Activated CD8-positive, alpha-beta memory T cell treated with anti-CD3 and anti-CD28 coated beads for 36 hours (primary cell): ENCODE results near the gene AKAP6. TPM values are rescaled to one million over a fixed set of nuclear protein-coding genes. Genes with fewer than 3 reads are reported as not detected.

ENCODE experiments used
- CTCF ChIA-PET: fragments of 350-600 bp; sonication (Branson Sonifier 250); formaldehyde crosslinking; loops from one replicate; lab custom pipeline; 2021; ENCODE audit warnings: antibody characterized with exemption; lab: Charles Lee
- POLR2A ChIA-PET: fragments of 350-600 bp; sonication (Branson Sonifier 250); formaldehyde crosslinking; loops from one replicate; lab custom pipeline; 2021; ENCODE audit warnings: antibody characterized with exemption; lab: Charles Lee
- total RNA-seq, 2 experiments: library from RNA; stranded (reverse); gene quantifications; one replicate each; pipeline ENCODE4 v1.2.3, GENCODE V29; 2021

Gene AKAP6
- total RNA-seq, 2 experiments from 2014 or later, result 0.65 to 1.3 TPM

DNA sequence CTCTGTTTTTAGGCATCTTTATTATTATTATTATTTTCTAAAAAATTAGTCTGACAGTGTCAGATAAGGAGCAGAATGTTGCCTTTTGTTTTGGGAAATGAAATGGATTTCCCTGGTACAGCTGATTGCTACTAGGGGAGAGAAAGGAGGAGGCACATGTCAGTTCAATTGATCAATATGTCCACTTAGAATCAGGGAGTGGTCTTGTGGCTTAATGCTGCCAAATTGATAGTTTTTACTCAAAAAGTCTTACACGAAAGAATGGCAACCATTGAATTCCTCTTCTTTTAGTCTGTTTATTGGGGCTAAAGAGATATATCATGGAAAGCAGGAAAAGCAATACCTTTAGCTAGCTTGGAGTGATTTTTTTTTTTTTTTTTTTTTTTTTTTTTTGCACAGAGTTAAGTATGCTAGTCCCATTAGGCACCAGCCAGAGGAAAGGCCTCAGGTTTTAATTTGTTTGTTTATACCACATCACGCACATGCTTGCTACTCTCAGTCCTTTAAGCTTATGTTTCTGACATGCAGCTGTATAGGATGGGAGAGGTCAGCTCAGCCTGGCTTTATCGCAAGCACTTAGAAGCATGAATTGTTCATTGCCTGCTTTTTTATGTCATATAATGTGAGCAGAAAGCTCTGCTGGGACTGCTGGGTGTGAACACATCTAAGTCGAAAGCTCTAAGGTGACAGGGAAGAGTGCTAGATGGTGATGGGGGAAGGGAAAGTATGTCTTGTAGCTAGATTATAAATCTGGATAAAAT lies 1.4 kb downstream of the AKAP6 start:
- ChIA-PET POLR2A (no interaction called here), CTCF (no interaction called here)

DNA sequence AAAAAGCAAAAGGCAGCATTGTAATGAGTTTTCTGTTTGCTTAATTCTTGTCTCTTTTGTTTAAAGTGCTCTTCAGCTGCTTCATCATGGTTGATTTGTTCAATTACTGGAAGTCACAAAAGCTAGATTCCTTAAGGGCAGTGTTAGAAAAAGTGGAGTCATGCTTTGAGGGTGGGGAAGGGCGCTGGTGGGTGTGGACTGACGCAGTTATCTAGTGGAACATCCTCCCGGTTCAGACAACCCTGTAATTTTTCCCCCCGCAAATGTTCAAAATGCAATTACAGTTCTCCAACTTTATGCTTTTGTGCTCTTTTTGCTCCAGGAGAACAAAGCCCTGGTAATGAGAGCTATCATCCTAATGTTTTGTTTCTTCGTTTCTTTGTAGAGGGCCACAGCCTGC lies 2.1 kb downstream of the AKAP6 start:
- ChIA-PET CTCF (no interaction called here), POLR2A (no interaction called here)

DNA sequence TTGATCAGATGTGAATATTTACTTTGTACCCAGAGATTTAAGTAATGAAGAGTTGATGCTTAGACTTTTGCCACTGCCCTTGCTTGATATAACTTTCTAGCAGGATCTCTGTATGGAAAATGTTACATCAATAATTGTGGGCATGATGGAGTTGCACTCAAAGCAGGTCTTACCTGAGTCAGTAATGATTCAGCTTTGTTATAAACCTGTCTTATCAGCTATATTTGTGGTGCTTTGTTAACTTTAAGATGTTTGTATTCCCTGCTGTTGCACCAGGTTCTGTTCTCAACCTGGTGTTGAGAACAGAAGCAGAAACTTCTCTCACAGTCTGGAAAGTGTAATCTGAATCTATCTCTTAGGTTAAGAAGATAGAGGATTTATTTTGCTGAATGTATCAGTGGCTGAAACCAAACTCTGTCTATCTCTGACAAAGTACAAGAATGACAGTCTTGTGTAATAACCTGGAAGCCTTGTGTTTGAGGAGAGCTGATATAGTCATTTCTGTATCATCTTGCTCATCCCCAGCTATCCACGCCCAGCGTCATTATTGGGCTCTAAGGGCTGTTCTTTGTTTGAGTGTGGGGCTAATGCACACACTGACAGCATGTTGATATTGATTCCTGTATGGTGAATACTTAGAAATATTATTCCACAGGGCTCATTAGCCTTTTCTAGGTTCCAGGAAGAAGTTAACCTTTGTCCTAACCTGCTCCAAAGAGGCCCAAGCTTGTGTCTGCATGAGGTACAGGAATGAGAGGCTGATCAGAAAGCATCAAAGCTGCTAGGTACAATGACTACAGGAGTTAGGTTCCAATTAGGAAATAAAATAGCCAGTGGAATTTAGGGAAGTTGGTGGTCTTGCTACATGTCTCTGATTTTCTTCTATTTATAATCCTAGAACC lies 3.6 kb downstream of the AKAP6 start:
- ChIA-PET CTCF (no interaction called here), POLR2A (no interaction called here)

DNA sequence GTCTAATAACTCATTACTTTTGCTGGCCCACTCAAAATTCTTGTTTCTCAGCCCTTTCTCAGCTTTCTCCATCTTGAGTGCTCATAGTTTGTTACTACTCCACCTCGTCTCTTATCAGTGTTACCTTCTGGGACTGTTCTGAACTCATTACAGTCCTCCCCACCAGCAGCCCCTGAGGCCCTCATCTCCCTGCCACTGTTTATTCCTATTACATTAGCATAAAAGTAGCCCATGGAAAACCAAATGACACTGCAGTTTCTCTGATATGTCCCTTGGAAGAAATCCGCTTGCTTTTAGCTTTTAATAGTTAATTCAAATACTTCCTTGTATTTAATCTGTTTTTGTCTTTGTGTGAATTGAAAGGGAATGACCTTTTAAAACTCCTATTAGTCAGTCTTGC lies 7.6 kb downstream of the AKAP6 start:
- POLR2A ChIA-PET, result no interaction called here

DNA sequence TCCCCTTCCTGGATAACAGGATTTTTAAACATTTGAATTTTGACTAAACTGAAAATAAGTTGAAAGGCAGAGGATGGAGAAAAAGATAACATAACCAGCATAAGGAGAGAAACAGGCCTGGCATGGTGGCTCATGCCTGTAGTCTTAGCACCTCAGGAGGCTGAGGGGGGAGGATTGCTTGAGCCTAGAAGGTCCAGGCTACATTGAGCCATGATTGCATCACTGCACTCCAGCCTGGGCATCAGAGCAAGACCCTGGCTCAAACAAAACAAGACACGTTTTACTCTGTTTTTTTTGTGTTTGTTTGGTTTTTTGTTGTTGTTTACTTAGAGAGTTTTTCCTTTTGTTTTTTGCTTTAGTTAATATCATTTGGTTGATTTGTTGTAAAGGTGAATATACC lies 8.7 kb downstream of the AKAP6 start:
- CTCF ChIA-PET, result no interaction called here
- POLR2A ChIA-PET, result no interaction called here

More for the DNA sequence above, 7.6 kb downstream of the AKAP6 start:
- CTCF ChIA-PET, result no interaction called here

DNA sequence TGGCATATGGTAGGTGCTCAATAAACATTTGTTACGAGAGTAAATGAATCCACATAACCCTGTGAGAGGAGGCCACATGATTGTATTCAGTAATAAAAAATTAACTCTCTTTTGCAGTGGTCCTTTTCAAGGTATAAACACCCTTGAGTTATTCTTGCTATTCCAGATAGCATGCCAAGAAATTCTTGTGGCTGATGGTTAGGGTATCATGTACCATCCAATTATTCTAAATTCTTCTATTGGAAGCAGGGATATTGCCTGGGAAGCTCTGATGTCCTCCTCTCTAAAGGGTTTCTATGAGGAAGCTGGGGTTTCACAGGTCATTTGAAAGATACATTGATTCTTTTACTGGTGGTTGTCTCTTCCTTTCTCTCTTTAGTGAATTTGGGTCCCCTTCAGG lies 10.1 kb downstream of the AKAP6 start:
- ChIA-PET CTCF (no interaction called here), POLR2A (no interaction called here)

DNA sequence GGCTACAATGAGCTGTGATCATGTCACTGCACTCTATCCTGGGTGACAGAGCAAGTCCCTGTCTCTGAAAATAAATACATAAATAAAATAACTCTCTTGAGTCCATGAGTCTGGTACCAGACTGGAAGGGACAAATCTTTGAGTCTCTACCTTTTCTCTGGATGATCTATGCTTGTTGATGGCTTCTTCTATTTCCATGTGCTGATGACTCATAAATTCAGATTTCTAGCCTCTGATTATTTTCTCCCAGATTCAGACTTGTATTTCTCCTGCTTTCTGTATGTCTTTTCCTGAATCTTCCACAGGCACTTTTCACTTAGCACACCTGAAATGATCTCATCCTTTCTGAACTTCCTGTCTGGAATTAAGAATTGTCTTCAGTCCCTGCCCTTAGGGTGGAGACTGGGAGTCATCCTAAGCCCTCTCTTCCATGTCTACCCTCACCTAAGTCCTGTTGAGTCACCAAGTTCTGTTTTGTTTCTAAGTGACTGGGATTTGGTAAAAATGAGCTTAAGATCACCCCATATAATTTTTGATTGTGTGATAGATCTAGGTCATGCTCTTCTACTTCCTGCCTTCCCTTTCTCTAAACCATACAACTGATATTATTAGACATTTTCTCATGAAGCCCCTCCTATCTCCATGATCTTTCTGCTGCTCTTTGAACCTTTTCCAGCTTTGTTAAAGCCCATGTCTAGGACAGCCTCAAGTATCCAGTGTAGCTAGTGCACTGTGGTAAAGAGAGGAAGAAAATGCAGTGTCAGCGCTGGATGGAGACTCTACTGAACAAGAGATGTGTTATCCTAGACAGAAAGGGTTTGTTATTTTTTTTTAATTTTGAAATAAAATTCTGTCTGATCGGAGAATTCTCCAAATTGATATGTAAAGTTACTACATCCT lies 13.1 kb downstream of the AKAP6 start:
- CTCF ChIA-PET, result no interaction called here
- POLR2A ChIA-PET, result no interaction called here

DNA sequence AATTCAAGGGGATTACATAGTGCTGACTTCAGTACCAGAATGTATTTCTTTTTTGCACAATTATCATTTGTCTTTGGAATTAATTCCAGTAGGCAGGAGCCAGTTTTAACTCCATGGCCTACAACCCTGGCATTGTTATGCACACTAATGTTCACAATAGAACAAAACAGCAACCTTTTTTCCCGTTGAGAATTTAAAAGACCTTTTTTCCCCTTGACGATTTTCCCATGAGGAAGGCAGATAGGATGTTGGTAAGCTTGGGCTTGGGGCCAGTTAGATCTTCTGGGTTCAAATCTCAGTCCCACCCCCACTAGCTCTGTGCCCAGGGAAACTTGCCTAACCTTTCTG lies 13.7 kb downstream of the AKAP6 start:
- POLR2A ChIA-PET, result no interaction called here
- CTCF ChIA-PET, result no interaction called here

DNA sequence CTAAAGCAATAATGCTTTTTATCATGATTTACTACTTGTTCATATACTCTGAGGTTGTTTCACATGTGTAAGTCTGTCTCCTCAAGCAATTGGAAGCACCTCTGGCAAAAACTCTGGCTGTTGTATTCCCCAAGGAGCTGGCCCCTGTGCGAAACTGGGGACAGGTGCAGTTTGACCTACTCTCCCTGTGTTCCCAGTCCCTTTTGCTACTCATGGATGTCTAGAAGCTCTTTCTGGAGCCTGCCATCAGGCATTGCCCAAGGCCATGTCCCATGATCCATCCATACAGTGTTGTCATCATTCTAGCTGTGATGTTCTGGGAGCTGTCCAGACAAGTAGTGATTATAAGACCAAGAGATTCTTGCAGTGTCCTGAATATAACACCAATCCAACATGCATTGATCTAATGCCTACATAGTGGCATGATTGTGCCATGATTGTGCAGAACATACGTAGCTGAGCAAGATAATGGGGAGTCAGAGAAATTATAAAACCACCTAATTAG lies 14.9 kb downstream of the AKAP6 start:
- CTCF ChIA-PET, result no interaction called here

DNA sequence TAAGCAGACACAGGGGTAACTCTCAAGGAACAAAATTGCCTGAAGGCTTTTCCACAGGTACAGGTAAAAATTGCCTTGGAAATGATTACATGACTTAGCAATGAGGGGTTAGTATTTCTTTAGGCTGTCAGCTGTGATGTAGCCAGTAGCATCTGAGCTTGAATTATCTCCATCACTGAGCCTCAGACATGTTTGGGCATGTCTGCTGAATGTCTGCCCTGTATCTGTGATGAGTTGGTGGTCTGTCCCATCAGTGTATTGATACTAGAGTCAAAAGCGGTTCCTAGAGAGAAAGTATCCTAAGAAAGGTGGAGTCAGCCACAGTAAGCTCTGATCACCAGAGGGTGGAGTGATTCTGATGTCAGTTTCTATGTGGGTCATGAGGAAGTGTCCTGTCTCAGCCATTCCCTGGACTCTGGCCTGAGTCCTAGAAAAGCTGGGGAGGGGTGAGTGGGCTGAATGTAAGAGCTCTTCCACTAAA lies 16.3 kb downstream of the AKAP6 start:
- ChIA-PET CTCF (no interaction called here), POLR2A (no interaction called here)

More for the DNA sequence above, 14.9 kb downstream of the AKAP6 start:
- POLR2A ChIA-PET, result no interaction called here

DNA sequence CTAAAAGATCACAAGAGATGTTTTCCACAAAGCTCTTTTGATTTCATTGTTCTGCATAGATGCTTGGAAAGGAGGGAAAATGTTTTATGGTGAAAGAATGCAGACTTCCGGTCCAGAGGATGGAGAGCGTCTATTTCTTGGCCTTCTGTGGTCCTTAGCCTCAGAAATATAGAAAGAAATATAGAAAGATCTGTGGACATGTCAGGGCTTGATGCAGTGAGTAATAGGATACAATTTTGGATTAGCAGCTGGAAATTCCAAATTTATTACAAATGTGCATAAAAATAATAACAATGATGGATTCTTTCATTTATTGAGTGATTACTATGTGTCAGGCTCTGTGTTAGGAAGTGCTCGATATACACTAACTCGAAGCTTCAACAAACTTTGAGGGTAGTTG lies 20.2 kb downstream of the AKAP6 start:
- ChIA-PET POLR2A (no interaction called here), CTCF (no interaction called here)

DNA sequence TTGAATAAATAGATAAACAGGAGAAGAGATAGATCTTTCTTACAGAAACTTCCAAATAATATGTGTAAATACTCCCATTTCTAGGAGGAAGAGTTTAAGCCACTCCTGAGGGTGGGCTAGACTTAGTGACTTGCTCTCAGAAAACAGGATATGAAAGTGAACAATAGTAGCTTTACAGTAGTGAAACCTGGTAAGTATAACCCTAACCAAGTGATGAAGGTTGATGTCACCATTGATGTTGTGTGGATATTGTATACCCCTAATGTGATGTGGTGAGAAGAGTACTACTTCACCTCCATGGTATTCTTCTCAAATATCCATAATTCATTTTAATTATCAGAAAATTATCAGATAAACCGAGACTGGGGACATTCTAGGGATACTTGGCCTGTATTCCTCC lies 20.9 kb downstream of the AKAP6 start:
- ChIA-PET POLR2A (no interaction called here), CTCF (no interaction called here)

DNA sequence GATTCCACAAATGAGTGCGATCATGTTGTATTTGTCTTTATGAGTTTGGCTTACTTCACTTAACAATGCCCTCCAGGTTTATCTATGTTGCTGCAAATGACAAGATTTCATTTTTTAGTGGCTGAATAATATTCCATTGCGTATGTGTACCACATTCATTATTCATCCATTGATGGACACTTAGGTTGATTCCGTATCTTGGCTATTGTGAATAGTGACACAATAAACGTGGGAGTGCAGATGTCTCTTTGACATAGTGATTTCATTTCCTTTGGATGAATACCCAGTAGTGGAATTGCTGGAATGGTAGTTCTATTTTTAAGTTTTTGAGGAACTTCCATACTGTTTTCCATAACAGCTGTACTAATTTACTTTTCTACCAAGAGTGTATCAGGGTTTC lies 23.5 kb downstream of the AKAP6 start:
- ChIA-PET CTCF (no interaction called here), POLR2A (no interaction called here)

DNA sequence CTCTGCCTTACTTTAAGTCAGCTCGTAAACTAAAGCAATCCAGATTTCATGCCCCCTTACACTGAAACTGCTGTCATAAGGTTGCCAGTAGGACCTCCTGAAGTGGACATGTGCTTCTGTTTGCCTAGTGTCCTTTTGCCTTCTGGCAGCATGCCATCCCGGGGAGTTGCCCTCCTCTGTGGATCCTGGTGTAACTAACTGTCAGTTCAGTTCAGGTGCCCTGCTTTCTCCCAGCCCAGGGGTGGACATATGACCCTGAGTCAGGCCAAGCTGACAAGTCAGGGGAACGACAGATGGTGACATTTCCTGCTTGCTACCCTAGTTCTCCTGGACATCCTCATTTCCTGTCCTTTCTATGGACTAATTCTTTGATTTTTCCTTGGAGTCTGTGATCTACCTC lies 25.6 kb downstream of the AKAP6 start:
- ChIA-PET POLR2A (no interaction called here), CTCF (no interaction called here)

DNA sequence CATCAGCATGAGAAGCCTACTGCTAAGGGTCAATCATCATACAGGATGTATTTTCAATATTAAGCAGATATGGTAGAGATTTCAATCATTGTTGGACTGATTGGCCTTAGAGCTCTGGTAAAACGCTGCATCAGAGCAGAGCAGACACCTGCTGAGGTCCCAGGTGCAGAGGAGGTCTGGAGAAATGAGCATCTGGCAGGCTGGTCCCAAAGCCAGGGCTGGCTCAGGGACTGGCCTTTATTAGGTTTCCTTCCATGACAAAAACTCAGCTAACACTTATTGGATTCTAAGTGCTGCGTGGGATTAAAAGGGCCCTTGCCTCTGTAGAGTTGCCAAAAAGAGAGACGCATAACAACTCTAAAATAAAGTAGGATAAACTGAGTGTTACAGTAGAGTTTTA lies 29.7 kb downstream of the AKAP6 start:
- CTCF ChIA-PET, result no interaction called here
- POLR2A ChIA-PET, result no interaction called here

DNA sequence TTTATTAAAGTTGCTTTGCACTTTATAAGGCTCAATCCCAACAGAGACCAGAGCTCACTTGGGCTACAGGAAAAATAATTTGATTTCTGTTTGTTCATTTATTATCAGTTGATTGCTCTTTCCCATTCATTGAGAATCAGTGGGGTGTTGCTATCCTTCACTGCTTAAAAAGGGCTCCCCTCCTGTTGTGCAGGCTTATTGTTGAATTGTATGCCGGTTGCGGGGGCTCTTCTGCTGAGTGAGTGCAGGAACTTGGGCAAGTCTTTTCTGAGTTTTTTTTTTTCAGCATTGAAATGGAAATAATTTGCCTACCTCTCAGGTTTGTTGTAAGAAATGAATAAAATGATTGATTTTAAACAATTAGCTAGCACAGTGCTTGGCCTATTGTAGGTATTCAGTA lies 32.6 kb downstream of the AKAP6 start:
- CTCF ChIA-PET, result no interaction called here
- POLR2A ChIA-PET, result interaction anchor here (0.6 kb wide), 1 partner anchor 89 kb away, joined by 3 read pairs; no protein-coding TSS in a partner anchor

DNA sequence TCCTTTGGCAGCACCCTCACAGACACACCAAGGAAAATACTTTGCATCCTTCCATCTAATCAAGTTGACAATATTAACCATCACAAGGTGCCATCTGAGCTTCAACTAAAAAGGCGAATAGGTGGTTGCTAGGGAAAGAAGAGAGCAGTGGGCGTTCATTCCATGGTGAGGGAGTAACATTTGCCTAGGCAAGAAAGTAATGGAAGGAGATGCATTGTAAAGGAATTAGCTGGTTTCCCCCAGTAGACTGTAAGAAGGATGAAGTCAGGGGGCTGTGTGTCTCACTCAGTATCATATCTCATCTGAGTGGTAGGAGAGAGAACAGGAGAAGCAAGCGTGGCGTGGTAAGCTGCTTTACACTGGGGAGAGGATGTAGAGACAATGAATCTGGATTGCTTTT lies 34.7 kb downstream of the AKAP6 start:
- ChIA-PET POLR2A (no interaction called here), CTCF (no interaction called here)

DNA sequence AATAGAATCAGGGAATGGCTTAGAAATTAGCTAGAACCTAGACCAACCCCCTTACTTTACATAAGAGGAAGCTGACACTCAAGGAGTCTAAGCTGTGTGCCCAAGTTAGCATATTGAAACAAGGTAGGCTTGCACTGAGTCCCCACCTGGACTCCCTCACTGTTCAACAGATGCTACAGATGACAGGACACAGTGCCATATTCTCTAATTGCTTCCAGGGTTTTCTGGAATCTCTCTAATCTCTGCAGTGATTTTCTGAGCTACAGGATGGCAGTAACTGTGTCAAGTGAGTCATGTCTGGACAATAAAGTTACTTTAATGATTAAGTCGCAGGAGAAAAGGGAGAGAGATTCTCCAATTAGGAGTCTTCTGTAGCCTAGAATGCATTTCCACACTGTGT lies 35.8 kb downstream of the AKAP6 start:
- ChIA-PET CTCF (interaction anchor here (1.5 kb wide), 1 partner anchor 18 kb away, joined by 3 read pairs; no protein-coding TSS in a partner anchor), POLR2A (no interaction called here)

DNA sequence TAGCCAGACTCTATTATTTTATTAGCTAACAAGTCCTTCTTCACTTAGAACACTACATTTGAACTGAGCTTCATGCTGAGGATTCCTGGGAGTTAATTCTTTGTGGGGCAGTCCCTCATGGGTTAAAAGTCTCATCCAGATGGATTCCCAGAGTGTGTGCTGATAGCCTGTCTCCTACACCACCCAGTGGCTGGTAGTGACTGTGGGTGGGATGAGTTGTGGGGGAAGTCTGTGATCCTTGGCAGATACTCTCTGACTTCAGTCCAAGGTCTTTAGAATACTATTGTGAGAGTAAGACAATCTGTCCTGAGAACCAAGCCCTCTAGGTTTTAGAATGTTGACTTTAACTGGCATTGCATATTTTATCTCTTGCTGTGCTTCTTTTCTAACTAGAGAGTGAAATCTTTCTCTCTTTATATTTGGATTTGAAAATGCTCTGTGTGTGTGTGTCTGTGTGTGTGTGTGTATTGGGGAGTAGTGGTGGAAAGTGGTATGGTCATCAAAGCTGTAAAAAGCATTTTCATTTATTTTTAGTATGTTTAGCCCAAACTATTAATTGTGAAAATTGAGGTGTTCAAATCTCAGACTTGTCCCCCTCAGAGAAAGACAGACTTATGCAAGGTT lies 37.3 kb downstream of the AKAP6 start:
- POLR2A ChIA-PET, result no interaction called here
- CTCF ChIA-PET, result interaction anchor here (1.5 kb wide), 1 partner anchor 17 kb away, joined by 3 read pairs; no protein-coding TSS in a partner anchor
